ENCODE data around the gene LSAMP. TPM values are rescaled to one million over a fixed set of nuclear protein-coding genes. Genes with fewer than 3 reads are reported as not detected.

The LSAMP gene
- total RNA-seq, 4 donors from 2014 or later: 1.1 to 3.5 (median 2.0) TPM

DNA sequence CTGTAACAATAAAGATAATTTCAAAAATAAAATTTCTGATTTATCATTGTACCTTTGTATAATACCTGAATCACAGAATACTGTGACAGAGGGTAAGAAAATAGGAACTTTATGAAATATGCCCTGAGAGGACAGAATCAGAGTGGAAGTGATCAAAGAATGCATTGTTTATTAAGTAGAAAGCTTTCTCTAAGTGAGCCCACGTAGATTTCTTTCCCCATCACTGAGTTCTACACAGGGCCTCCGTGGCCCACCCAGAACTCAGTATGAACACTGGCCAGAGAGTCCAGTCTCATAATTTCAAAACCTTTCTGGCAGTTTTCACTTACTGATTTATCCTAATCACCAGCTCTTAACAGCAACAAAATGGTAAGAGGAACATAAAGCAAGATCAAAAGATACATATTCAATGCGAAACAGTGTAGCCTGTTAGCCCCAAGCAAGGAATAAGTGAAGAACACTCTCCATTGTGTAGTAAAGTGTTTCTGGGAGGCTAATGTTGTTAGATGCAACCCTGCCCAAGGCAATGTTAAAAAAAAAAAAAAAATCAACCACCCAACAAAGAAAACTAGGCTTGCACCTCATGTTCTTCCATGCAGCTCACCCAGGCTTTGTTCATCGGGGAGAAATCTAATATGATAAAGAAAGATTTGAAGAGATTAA is 341.3 kb downstream of the LSAMP start:
- intact Hi-C loops (cut with DNase I; ENCODE audit: low total_unique reads): no loop called here

GRCh38 chr3:116102037-116102436 is 343.2 kb downstream of the LSAMP start:
- H3K4me3 ChIP-seq (ENCODE audit: low read depth, poor library complexity, severe bottlenecking): no peak overlapping the region
- intact Hi-C loops (cut with DNase I; ENCODE audit: low total_unique reads): no loop called here
- TF ChIP-seq POLR2A (IDR thresholded peaks at IDR 0.05): no peak
- no peak for DNase-seq (ENCODE audit: low spot score in 2 of 2)

More for the DNA sequence above, 341.3 kb downstream of the LSAMP start:
- no peak overlapping the region for H3K4me3 ChIP-seq (ENCODE audit: low read depth, poor library complexity, severe bottlenecking)
- WGBS, 2 donors: 64 to 67% methylated on average over 4 of the region's 4 CpGs
- no peak for DNase-seq (ENCODE audit: low spot score in 2 of 2)
- TF ChIP-seq, protein P1, sequence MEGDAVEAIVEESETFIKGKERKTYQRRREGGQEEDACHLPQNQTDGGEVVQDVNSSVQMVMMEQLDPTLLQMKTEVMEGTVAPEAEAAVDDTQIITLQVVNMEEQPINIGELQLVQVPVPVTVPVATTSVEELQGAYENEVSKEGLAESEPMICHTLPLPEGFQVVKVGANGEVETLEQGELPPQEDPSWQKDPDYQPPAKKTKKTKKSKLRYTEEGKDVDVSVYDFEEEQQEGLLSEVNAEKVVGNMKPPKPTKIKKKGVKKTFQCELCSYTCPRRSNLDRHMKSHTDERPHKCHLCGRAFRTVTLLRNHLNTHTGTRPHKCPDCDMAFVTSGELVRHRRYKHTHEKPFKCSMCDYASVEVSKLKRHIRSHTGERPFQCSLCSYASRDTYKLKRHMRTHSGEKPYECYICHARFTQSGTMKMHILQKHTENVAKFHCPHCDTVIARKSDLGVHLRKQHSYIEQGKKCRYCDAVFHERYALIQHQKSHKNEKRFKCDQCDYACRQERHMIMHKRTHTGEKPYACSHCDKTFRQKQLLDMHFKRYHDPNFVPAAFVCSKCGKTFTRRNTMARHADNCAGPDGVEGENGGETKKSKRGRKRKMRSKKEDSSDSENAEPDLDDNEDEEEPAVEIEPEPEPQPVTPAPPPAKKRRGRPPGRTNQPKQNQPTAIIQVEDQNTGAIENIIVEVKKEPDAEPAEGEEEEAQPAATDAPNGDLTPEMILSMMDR (IDR thresholded peaks at IDR 0.05): no peak
- TF ChIP-seq POLR2A (IDR thresholded peaks at IDR 0.05): no peak

- intact Hi-C loops (cut with DNase I; ENCODE audit: low total_unique reads): no loop called here
- DNase-seq (ENCODE audit: low spot score in 2 of 2): no peak
- TF ChIP-seq, protein P1 (IDR thresholded peaks at IDR 0.05): no peak
- TF ChIP-seq POLR2A (IDR thresholded peaks at IDR 0.05): no peak
- no peak overlapping the region for H3K4me3 ChIP-seq (ENCODE audit: low read depth, poor library complexity, severe bottlenecking)
- 57 to 66% methylated on average over 2 of the region's 2 CpGs for WGBS, 2 donors
Measured at GRCh38 chr3:116097226-116097625, 348.1 kb downstream of the LSAMP start.

DNA sequence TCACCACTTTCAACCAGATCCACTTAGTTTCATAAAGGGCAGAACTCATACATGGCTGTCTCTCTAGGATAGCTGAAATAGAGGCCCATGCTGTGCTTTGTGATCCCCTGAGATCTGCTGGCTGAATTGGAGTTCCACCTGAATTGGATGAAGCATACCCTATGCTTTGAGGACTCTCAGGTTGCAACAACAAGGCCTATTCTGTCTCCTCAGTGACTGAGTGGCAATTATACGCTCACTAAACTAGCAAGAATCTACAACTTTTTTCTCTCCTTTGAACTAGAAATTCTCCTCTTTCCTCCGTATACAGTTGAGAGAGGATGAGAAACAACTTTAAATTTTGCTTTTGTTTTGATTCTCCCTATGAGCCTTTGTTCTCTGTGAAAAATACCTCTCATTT is 348.7 kb downstream of the LSAMP start:
- WGBS, 2 donors: 90 to 95% methylated on average over 2 of the region's 2 CpGs
- H3K4me3 ChIP-seq (ENCODE audit: low read depth, poor library complexity, severe bottlenecking): no peak overlapping the region
- intact Hi-C loops (cut with DNase I; ENCODE audit: low total_unique reads): no loop called here
- no peak for DNase-seq (ENCODE audit: low spot score in 2 of 2)
- no peak for TF ChIP-seq POLR2A (IDR thresholded peaks at IDR 0.05)
- TF ChIP-seq, protein P1 (IDR thresholded peaks at IDR 0.05): no peak

DNA sequence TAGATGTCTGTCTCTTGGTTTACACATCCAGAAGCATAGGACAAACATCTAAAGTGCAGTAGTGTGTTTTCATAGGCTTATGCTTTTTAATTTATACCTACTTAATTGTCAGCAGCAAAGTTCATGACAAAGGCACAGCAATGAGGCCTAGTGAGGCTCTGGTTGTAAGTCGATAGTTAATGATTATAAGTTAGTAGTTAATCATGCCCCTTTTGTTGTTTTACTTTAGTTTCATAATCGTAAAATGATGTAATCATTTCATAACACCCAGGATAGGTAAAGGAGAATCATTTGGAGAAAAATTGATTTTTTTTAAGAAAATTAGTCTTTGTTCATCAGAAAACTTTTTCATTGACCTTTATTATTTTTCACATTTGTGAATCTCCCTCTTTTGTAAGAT is 351.9 kb downstream of the LSAMP start:
- WGBS, 2 donors: 78 to 89% methylated on average over 2 of the region's 2 CpGs
- no peak for DNase-seq (ENCODE audit: low spot score in 2 of 2)
- TF ChIP-seq, protein P1 (IDR thresholded peaks at IDR 0.05): no peak
- TF ChIP-seq POLR2A (IDR thresholded peaks at IDR 0.05): no peak
- intact Hi-C loops (cut with DNase I; ENCODE audit: low total_unique reads): no loop called here
- H3K4me3 ChIP-seq (ENCODE audit: low read depth, poor library complexity, severe bottlenecking): no peak overlapping the region

DNA sequence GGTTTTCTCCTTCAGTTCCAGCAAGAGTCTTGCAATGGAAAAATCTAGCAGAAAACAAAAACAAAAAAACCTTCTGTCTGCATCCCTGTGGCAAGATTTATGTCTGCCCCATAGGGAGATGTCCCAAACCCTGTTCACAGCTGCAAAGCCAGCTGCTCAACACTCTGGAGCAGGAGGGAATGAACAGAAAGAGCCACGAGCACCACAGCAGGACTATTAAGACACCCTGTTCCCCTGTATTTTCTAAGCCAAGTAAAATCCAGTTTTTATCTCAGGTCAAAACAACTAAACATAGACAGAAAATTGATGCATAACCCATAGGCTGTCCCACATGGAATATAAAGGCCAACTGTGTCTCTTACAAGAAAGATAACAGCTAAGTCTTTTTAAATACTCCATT is 357.9 kb downstream of the LSAMP start:
- DNase-seq (ENCODE audit: low spot score in 2 of 2): no peak
- 35 to 36% methylated on average over 1 of the region's 1 CpG for WGBS, 2 donors
- H3K4me3 ChIP-seq (ENCODE audit: low read depth, poor library complexity, severe bottlenecking): no peak overlapping the region
- TF ChIP-seq, protein P1 (IDR thresholded peaks at IDR 0.05): no peak
- no peak for TF ChIP-seq POLR2A (IDR thresholded peaks at IDR 0.05)
- intact Hi-C loops (cut with DNase I; ENCODE audit: low total_unique reads): no loop called here

All from lower leg skin (tissue), 4 donors.